ENCODE measurements around the gene AIPL1. TPM values are rescaled to one million over a fixed set of nuclear protein-coding genes. Genes with fewer than 3 reads are reported as not detected.

Gene AIPL1
- polyA plus RNA-seq, 1 donor (not counting 4 experiments of a cell fraction or from before 2014, with no cell fraction given), result not detected

- no peak overlapping the region for H3K4me3 ChIP-seq (ENCODE audit: control insufficient read depth in 2 of 3, extremely low read depth in 1 of 3, insufficient read depth in 2 of 3, low read depth in 1 of 3, low read length in 3 of 3)
- H3K9me1 ChIP-seq (ENCODE audit: control insufficient read depth, extremely low read depth, insufficient read depth, low read length), result no peaks in the 10 kb centered on the region
- no peaks in the 10 kb centered on the region for H3K9me3 ChIP-seq (ENCODE audit: control insufficient read depth, low read depth, low read length)
- peaks cover 15% of the 10 kb centered on the region for H3K4me1 ChIP-seq (ENCODE audit: control insufficient read depth, extremely low read depth, insufficient read depth, low read length)
- H3K9ac ChIP-seq (ENCODE audit: control insufficient read depth, extremely low read depth, insufficient read depth, low read length), result no peak overlapping the region
- H3K4me2 ChIP-seq (ENCODE audit: control insufficient read depth, extremely low read depth, insufficient read depth, low read depth, low read length), result no peak overlapping the region
- FAIRE-seq, result no peak
- H3K27ac ChIP-seq (ENCODE audit: control insufficient read depth, insufficient read depth, low read length), result no peak overlapping the region
- no peaks in the 10 kb centered on the region for H4K20me1 ChIP-seq (ENCODE audit: control insufficient read depth, extremely low read depth, insufficient read depth, low read length)
- DNase-seq (ENCODE audit: low read depth, low spot score), result no peak
- H3K79me2 ChIP-seq (ENCODE audit: control insufficient read depth, insufficient read depth, low read length), result no peaks in the 10 kb centered on the region
- H2AFZ ChIP-seq (ENCODE audit: control insufficient read depth, low read length), result no peak overlapping the region
- no peaks in the 10 kb centered on the region for H3K36me3 ChIP-seq (ENCODE audit: control insufficient read depth in 2 of 2, extremely low read depth in 1 of 2, insufficient read depth in 2 of 2, low read length in 2 of 2)
- no peaks in the 10 kb centered on the region for H3K27me3 ChIP-seq (ENCODE audit: control insufficient read depth, extremely low read depth, insufficient read depth, low read length)
- TF ChIP-seq, protein P1, sequence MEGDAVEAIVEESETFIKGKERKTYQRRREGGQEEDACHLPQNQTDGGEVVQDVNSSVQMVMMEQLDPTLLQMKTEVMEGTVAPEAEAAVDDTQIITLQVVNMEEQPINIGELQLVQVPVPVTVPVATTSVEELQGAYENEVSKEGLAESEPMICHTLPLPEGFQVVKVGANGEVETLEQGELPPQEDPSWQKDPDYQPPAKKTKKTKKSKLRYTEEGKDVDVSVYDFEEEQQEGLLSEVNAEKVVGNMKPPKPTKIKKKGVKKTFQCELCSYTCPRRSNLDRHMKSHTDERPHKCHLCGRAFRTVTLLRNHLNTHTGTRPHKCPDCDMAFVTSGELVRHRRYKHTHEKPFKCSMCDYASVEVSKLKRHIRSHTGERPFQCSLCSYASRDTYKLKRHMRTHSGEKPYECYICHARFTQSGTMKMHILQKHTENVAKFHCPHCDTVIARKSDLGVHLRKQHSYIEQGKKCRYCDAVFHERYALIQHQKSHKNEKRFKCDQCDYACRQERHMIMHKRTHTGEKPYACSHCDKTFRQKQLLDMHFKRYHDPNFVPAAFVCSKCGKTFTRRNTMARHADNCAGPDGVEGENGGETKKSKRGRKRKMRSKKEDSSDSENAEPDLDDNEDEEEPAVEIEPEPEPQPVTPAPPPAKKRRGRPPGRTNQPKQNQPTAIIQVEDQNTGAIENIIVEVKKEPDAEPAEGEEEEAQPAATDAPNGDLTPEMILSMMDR (optimal IDR thresholded peaks at IDR 0.05 in 1 of 3, IDR thresholded peaks at IDR 0.05 in 1 of 3, conservative IDR thresholded peaks at IDR 0.05 in 1 of 3; ENCODE audit: extremely low read depth in 1 of 3, insufficient read depth in 2 of 3, low read length in 3 of 3), result no peak
- TF ChIP-seq EZH2 (IDR thresholded peaks at IDR 0.05; ENCODE audit: low read length), result no peak
- dilution Hi-C loops (cut with MboI; ENCODE audit: extremely low pct_ligation_motif_present, low sequenced_read_pairs), result no loop called here
Observed at GRCh38 chr17:6442775-6443174, 7.9 kb upstream of the AIPL1 start.

DNA sequence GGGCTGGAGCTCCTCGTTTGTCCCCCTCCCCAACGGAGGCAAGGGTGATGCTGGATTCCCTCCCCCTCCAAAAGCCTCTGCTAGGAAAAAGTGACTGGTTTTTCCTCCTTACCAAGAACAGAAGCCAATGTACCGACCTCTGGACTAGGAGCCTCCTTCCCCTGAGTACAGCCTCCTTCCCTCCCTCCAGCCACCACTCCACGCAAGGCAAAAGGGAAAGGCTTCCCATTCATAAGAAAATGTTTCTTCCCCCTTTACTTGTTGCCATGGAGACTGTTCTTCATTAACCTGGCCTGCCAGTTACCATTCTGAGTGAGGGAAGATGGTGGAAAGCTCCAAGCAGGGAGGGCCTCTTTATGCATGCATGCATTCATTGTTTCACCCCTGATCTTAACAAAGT, 5.0 kb upstream of the AIPL1 start:
- FAIRE-seq (no peak), DNase-seq (ENCODE audit: low read depth, low spot score) (no peak)
- H4K20me1 ChIP-seq (ENCODE audit: control insufficient read depth, extremely low read depth, insufficient read depth, low read length), result no peaks in the 10 kb centered on the region
- no peak overlapping the region for H3K9ac ChIP-seq (ENCODE audit: control insufficient read depth, extremely low read depth, insufficient read depth, low read length)
- H2AFZ ChIP-seq (ENCODE audit: control insufficient read depth, low read length), result no peak overlapping the region
- H3K27ac ChIP-seq (ENCODE audit: control insufficient read depth, insufficient read depth, low read length), result no peak overlapping the region
- H3K4me1 ChIP-seq (ENCODE audit: control insufficient read depth, extremely low read depth, insufficient read depth, low read length), result peaks cover 15% of the 10 kb centered on the region
- dilution Hi-C loops (cut with MboI; ENCODE audit: extremely low pct_ligation_motif_present, low sequenced_read_pairs), result no loop called here
- H3K79me2 ChIP-seq (ENCODE audit: control insufficient read depth, insufficient read depth, low read length), result no peaks in the 10 kb centered on the region
- H3K9me3 ChIP-seq (ENCODE audit: control insufficient read depth, low read depth, low read length), result no peaks in the 10 kb centered on the region
- H3K4me2 ChIP-seq (ENCODE audit: control insufficient read depth, extremely low read depth, insufficient read depth, low read depth, low read length), result no peak overlapping the region
- no peak for TF ChIP-seq EZH2 (IDR thresholded peaks at IDR 0.05; ENCODE audit: low read length)
- TF ChIP-seq, protein P1 (optimal IDR thresholded peaks at IDR 0.05 in 1 of 3, IDR thresholded peaks at IDR 0.05 in 1 of 3, conservative IDR thresholded peaks at IDR 0.05 in 1 of 3; ENCODE audit: extremely low read depth in 1 of 3, insufficient read depth in 2 of 3, low read length in 3 of 3), result no peak
- peaks cover 7% of the 10 kb centered on the region for H3K27me3 ChIP-seq (ENCODE audit: control insufficient read depth, extremely low read depth, insufficient read depth, low read length)
- H3K9me1 ChIP-seq (ENCODE audit: control insufficient read depth, extremely low read depth, insufficient read depth, low read length), result no peaks in the 10 kb centered on the region
- no peak overlapping the region for H3K4me3 ChIP-seq (ENCODE audit: control insufficient read depth in 2 of 3, extremely low read depth in 1 of 3, insufficient read depth in 2 of 3, low read depth in 1 of 3, low read length in 3 of 3)
- H3K36me3 ChIP-seq (ENCODE audit: control insufficient read depth in 2 of 2, extremely low read depth in 1 of 2, insufficient read depth in 2 of 2, low read length in 2 of 2), result no peaks in the 10 kb centered on the region
